Embryonic facial prominence (tissue), 1 donor: ENCODE data around the gene DACT2.

Experiments used
- DNase-seq: peaks from one replicate; pipeline ENCODE4 v3.0.0-alpha.2; 2016; ENCODE audit errors: extremely low spot score

Gene DACT2

GRCh38 chr6:168264593-168265335 is 54.8 kb downstream of the DACT2 start:
- no peak for DNase-seq

- no peak for DNase-seq
Measured at GRCh38 chr6:168263351-168263905, 56.1 kb downstream of the DACT2 start.

- no peak for DNase-seq
Measured at GRCh38 chr6:168261234-168261633, 58.3 kb downstream of the DACT2 start.

- no peak for DNase-seq
Measured at GRCh38 chr6:168260420-168260987, 59.1 kb downstream of the DACT2 start.

GRCh38 chr6:168258795-168259194 is 60.8 kb downstream of the DACT2 start:
- no peak for DNase-seq

GRCh38 chr6:168256940-168257339 is 62.6 kb downstream of the DACT2 start:
- no peak for DNase-seq
